ENCODE measurements around the gene C17orf75.
"Not testable (repeated sequence)": the region's sequence is repeated elsewhere in the genome, so short reads cannot be mapped to it uniquely, and the experiment has no call there.

Gene C17orf75

GRCh38 chr17:32355649-32356377 lies 13.8 kb upstream of the C17orf75 start:
- peak overlapping the region; percentile 19; the same call in 1 of the 2 replicates for H3K4me2 ChIP-seq (ENCODE audit: low read length)
- no peaks in the 10 kb centered on the region for H3K27me3 ChIP-seq (ENCODE audit: insufficient read depth, low read length)
- peaks cover 8% of the 10 kb centered on the region; the same call in 1 of the 2 replicates for H4K20me1 ChIP-seq (ENCODE audit: insufficient read depth, low read length)
- H3K27ac ChIP-seq (ENCODE audit: low read depth, low read length, poor library complexity, severe bottlenecking), result no peak overlapping the region
- no peak overlapping the region for H3K4me3 ChIP-seq (ENCODE audit: low read depth, low read length, poor library complexity, severe bottlenecking)
- H3K36me3 ChIP-seq (ENCODE audit: insufficient read depth, low read length), result peaks cover 92% of the 10 kb centered on the region
- no peaks in the 10 kb centered on the region for H3K9me2 ChIP-seq (ENCODE audit: low read depth, low read length)
- no peaks in the 10 kb centered on the region for H3K9me3 ChIP-seq (ENCODE audit: low read length)
- peaks cover 66% of the 10 kb centered on the region for H3K79me2 ChIP-seq (ENCODE audit: insufficient read depth, low read length)
- H3K9ac ChIP-seq (ENCODE audit: low read length), result no peak overlapping the region
- TF ChIP-seq CTCF (IDR thresholded peaks at IDR 0.05; ENCODE audit: low read length) (no peak), EZH2 (IDR thresholded peaks at IDR 0.05; ENCODE audit: borderline replicate concordance, low read length) (no peak)
- H2AFZ ChIP-seq (ENCODE audit: low read length), result no peak overlapping the region
- H3F3A ChIP-seq (ENCODE audit: insufficient read depth, low read length), result no peaks in the 10 kb centered on the region
- peaks cover 25% of the 10 kb centered on the region for H3K4me1 ChIP-seq (ENCODE audit: insufficient read depth, low read length, severe bottlenecking)

DNA sequence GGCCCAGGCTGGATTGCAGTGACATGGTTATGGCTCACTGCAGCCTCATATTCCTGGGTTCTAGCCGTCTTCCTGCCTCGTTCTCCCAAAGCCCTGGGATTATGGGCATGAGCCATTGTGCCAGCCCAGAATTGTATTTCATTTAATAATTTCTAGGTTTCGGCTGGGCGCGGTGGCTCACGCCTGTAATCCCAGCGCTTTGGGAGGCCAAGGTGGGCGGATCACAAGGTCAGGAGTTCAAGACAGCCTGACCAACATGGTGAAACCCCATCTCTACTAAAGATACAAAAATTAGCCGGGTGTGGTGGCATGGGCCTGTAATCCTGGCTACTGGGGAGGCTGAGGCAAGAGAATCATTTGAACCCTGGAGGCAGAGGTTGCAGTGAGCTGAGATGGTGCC lies 10.8 kb upstream of the C17orf75 start:
- not testable (repeated sequence) for H3K9ac ChIP-seq (ENCODE audit: low read length); H3F3A ChIP-seq (ENCODE audit: insufficient read depth, low read length); H4K20me1 ChIP-seq (ENCODE audit: insufficient read depth, low read length); H3K9me3 ChIP-seq (ENCODE audit: low read length); H3K27me3 ChIP-seq (ENCODE audit: insufficient read depth, low read length); H2AFZ ChIP-seq (ENCODE audit: low read length); H3K27ac ChIP-seq (ENCODE audit: low read depth, low read length, poor library complexity, severe bottlenecking); H3K9me2 ChIP-seq (ENCODE audit: low read depth, low read length)
- H3K4me1 ChIP-seq (ENCODE audit: insufficient read depth, low read length, severe bottlenecking), result peaks cover 35% of the 10 kb centered on the region
- H3K79me2 ChIP-seq (ENCODE audit: insufficient read depth, low read length), result peaks cover 69% of the 10 kb centered on the region
- peaks cover 62% of the 10 kb centered on the region for H3K36me3 ChIP-seq (ENCODE audit: insufficient read depth, low read length)
- H3K4me3 ChIP-seq (ENCODE audit: low read depth, low read length, poor library complexity, severe bottlenecking), result peak overlapping the region; percentile 96
- H3K4me2 ChIP-seq (ENCODE audit: low read length), result peak overlapping the region; percentile 86; the same call in 1 of the 2 replicates

GRCh38 chr17:32350666-32351418 lies 8.9 kb upstream of the C17orf75 start:
- TF ChIP-seq CTCF (IDR thresholded peaks at IDR 0.05; ENCODE audit: low read length) (no peak), EZH2 (IDR thresholded peaks at IDR 0.05; ENCODE audit: borderline replicate concordance, low read length) (no peak)
- H3K9ac ChIP-seq (ENCODE audit: low read length), result peak overlapping the region; percentile 98
- H4K20me1 ChIP-seq (ENCODE audit: insufficient read depth, low read length), result peaks cover 8% of the 10 kb centered on the region; the same call in 1 of the 2 replicates
- H3K79me2 ChIP-seq (ENCODE audit: insufficient read depth, low read length), result peaks cover 58% of the 10 kb centered on the region
- H3K9me2 ChIP-seq (ENCODE audit: low read depth, low read length), result no peaks in the 10 kb centered on the region
- peak overlapping the region; percentile 86 for H3K4me2 ChIP-seq (ENCODE audit: low read length)
- H3K27me3 ChIP-seq (ENCODE audit: insufficient read depth, low read length), result no peaks in the 10 kb centered on the region
- H3K9me3 ChIP-seq (ENCODE audit: low read length), result no peaks in the 10 kb centered on the region
- H3K27ac ChIP-seq (ENCODE audit: low read depth, low read length, poor library complexity, severe bottlenecking), result peak overlapping the region; percentile 87
- H3K36me3 ChIP-seq (ENCODE audit: insufficient read depth, low read length), result peaks cover 47% of the 10 kb centered on the region
- H3K4me3 ChIP-seq (ENCODE audit: low read depth, low read length, poor library complexity, severe bottlenecking), result peak overlapping the region; percentile 96
- H3F3A ChIP-seq (ENCODE audit: insufficient read depth, low read length), result no peaks in the 10 kb centered on the region
- no peak overlapping the region for H2AFZ ChIP-seq (ENCODE audit: low read length)
- peaks cover 35% of the 10 kb centered on the region for H3K4me1 ChIP-seq (ENCODE audit: insufficient read depth, low read length, severe bottlenecking)
